ENCODE measurements around the gene ANKRD11. TPM values are rescaled to one million over a fixed set of nuclear protein-coding genes. Genes with fewer than 3 reads are reported as not detected.

ANKRD11 gene
- total and polyA plus RNA-seq, 2 donors (not counting 3 experiments of a cell fraction or from before 2014, with no cell fraction given): 55.8 to 191 TPM

DNA sequence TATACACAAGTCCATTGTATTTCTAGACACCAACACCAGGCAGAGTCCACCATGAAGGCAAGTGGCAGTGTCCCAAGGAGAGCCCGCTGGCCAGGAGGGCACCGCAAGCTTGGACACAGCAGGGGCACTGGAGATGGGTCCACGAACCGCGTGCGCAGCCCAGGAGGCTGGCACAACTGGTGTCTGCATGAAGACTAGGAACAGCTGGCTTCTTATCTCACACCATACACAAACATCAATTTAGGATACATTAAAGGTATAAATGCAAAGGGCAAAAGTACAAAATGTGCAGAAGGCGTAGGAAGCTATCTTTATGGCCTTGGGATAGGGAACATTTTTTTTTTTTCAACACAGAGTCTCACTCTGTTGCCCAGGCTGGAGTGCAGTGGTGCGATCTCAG is 52.4 kb downstream of the ANKRD11 start:
- peaks cover 100% of the 10 kb centered on the region for H3K79me2 ChIP-seq (ENCODE audit: control insufficient read depth, insufficient read depth, low read length)
- dilution Hi-C loops (cut with MboI; ENCODE audit: extremely low pct_ligation_motif_present, low sequenced_read_pairs): no loop called here
- CTCF ChIA-PET: no interaction called here

More for the DNA sequence above, 52.4 kb downstream of the ANKRD11 start:
- intact Hi-C loops (cut with micrococcal nuclease): no loop called here
- H3K27me3 ChIP-seq (ENCODE audit: control insufficient read depth in 2 of 2, insufficient read depth in 2 of 2, low read length in 2 of 2): no peaks in the 10 kb centered on the region
- H3K9ac ChIP-seq (replicated peaks; ENCODE audit: extremely low read depth, insufficient read depth, low read length): no peak overlapping the region
- no peak overlapping the region for H2AFZ ChIP-seq (ENCODE audit: low read depth, low read length)
- no peak overlapping the region for H3K4me2 ChIP-seq (ENCODE audit: insufficient read depth, low read length)
- H3K27ac ChIP-seq (ENCODE audit: insufficient read depth, low read depth, low read length): no peak overlapping the region
- FAIRE-seq (no peak), DNase-seq (ENCODE audit: low read depth, low spot score) (no peak)
- TF ChIP-seq POLR2AphosphoS5 (IDR thresholded peaks at IDR 0.05; ENCODE audit: insufficient read depth, low read depth, low read length) (no peak), MYC (IDR thresholded peaks at IDR 0.05; ENCODE audit: low read depth, low read length) (no peak), POLR2A (IDR thresholded peaks at IDR 0.05; ENCODE audit: low read depth, low read length) (no peak)
- TF ChIP-seq, protein P1, sequence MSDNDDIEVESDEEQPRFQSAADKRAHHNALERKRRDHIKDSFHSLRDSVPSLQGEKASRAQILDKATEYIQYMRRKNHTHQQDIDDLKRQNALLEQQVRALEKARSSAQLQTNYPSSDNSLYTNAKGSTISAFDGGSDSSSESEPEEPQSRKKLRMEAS (IDR thresholded peaks at IDR 0.05; ENCODE audit: insufficient read depth, insufficient read length): no peak
- TF ChIP-seq, protein P2, sequence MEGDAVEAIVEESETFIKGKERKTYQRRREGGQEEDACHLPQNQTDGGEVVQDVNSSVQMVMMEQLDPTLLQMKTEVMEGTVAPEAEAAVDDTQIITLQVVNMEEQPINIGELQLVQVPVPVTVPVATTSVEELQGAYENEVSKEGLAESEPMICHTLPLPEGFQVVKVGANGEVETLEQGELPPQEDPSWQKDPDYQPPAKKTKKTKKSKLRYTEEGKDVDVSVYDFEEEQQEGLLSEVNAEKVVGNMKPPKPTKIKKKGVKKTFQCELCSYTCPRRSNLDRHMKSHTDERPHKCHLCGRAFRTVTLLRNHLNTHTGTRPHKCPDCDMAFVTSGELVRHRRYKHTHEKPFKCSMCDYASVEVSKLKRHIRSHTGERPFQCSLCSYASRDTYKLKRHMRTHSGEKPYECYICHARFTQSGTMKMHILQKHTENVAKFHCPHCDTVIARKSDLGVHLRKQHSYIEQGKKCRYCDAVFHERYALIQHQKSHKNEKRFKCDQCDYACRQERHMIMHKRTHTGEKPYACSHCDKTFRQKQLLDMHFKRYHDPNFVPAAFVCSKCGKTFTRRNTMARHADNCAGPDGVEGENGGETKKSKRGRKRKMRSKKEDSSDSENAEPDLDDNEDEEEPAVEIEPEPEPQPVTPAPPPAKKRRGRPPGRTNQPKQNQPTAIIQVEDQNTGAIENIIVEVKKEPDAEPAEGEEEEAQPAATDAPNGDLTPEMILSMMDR (IDR thresholded peaks at IDR 0.05; ENCODE audit: extremely low read depth in 1 of 2, insufficient read depth in 1 of 2, low read depth in 1 of 2, low read length in 2 of 2): no peak
- POLR2A ChIA-PET: no interaction called here
- H3K9me1 ChIP-seq (replicated peaks; ENCODE audit: control insufficient read depth, extremely low read depth, insufficient read depth, low read length): no peaks in the 10 kb centered on the region
- H3K4me3 ChIP-seq (replicated peaks in 1 of 3; ENCODE audit: insufficient read depth in 1 of 3, low read depth in 1 of 3, low read length in 3 of 3): no peak overlapping the region
- H4K20me1 ChIP-seq (replicated peaks; ENCODE audit: control insufficient read depth, extremely low read depth, insufficient read depth, low read length): no peaks in the 10 kb centered on the region
- no peaks in the 10 kb centered on the region for H3K9me3 ChIP-seq (replicated peaks; ENCODE audit: control insufficient read depth, insufficient read depth, low read length)
- H3K4me1 ChIP-seq (ENCODE audit: control insufficient read depth, extremely low read depth, insufficient read depth, low read length): peaks cover 6% of the 10 kb centered on the region
- H3K36me3 ChIP-seq (ENCODE audit: control insufficient read depth in 2 of 2, extremely low read depth in 1 of 2, insufficient read depth in 2 of 2, low read length in 2 of 2): no peaks in the 10 kb centered on the region
- BruUV-seq (replicated peaks): no TSS peak
